Lower leg skin (tissue), 4 donors: ENCODE data around the gene GID4. TPM values are rescaled to one million over a fixed set of nuclear protein-coding genes. Genes with fewer than 3 reads are reported as not detected.

Experiments used
- DNase-seq, 2 donors: peaks; one replicate each; pipeline ENCODE4 v3.0.0-alpha.2; 2019; ENCODE audit warnings: low spot score in 2 of 2
- H3K4me3 ChIP-seq: fragments of 200-600 bp; sonication (generic); 2 replicates; pipeline ENCODE4 v1.5.1; 2017; ENCODE audit warnings: mild to moderate bottlenecking, low read depth; ENCODE audit not compliant: poor library complexity, severe bottlenecking
- POLR2A ChIP-seq, 2 donors: fragments of 450-650 bp; IDR thresholded peaks; one replicate each; pipeline ENCODE4 v1.6.1; 2016 to 2017; ENCODE audit warnings: antibody characterized with exemption in 2 of 2, mild to moderate bottlenecking in 1 of 2, moderate library complexity in 1 of 2
- WGBS, 2 donors: methylation state at CpG; one replicate each; pipeline ENCODE4 v1.1.5; 2018; 5-methylcytosine and 5-hydroxymethylcytosine counted together
- intact Hi-C: fragments of 100-400 bp; cut with DNase I; formaldehyde crosslinking; loops from one replicate; pipeline ENCODE4 v1.15.0; 2023; ENCODE audit warnings: low total_unique reads
- total RNA-seq, 4 donors: library from RNA; depleted of rRNA; stranded (reverse); fragments of >200 nt; gene quantifications; one replicate each; pipeline ENCODE4 v1.1.0, GENCODE V29; 2016
- TF ChIP-seq, protein P1 (sequence below), 3 donors: fragments of 450-650 bp; IDR thresholded peaks; one replicate each; pipeline ENCODE4 v1.5.1; 2016; ENCODE audit warnings: antibody characterized with exemption in 3 of 3, mild to moderate bottlenecking in 3 of 3, moderate library complexity in 2 of 3

GID4 gene
- total RNA-seq, 4 donors from 2014 or later: 23.0 to 30.1 (median 24.1) TPM

DNA sequence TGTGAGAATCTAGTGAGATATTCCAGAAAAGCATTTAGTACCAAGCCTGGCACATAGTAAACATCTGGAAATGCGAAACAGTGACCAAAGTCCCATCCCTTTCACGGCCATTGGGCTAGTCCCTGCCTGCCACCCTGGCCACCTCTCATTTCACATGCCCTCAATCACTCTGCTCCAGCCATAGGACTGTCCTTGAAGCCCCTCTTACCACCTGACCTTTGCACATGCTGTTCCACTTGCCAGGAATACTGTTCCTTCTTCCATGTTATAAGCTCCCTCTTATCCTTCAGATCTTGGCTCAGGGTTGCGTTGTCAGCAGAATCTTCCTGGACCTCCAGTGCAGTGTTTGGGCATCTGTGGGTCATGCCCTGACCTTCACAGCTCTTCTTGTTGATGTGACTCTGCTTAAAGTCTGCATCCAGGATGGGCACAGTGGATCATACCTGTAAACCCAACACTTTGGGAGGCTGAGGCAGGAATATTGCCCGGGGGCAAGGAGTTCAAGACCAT is 71.5 kb downstream of the GID4 start:
- no peak overlapping the region for H3K4me3 ChIP-seq
- TF ChIP-seq, protein P1, sequence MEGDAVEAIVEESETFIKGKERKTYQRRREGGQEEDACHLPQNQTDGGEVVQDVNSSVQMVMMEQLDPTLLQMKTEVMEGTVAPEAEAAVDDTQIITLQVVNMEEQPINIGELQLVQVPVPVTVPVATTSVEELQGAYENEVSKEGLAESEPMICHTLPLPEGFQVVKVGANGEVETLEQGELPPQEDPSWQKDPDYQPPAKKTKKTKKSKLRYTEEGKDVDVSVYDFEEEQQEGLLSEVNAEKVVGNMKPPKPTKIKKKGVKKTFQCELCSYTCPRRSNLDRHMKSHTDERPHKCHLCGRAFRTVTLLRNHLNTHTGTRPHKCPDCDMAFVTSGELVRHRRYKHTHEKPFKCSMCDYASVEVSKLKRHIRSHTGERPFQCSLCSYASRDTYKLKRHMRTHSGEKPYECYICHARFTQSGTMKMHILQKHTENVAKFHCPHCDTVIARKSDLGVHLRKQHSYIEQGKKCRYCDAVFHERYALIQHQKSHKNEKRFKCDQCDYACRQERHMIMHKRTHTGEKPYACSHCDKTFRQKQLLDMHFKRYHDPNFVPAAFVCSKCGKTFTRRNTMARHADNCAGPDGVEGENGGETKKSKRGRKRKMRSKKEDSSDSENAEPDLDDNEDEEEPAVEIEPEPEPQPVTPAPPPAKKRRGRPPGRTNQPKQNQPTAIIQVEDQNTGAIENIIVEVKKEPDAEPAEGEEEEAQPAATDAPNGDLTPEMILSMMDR (IDR thresholded peaks at IDR 0.05): no peak
- no peak for TF ChIP-seq POLR2A (IDR thresholded peaks at IDR 0.05)
- WGBS, 2 donors: 68 to 80% methylated on average over 4 of the region's 4 CpGs
- intact Hi-C loops: no loop called here
- no peak for DNase-seq

DNA sequence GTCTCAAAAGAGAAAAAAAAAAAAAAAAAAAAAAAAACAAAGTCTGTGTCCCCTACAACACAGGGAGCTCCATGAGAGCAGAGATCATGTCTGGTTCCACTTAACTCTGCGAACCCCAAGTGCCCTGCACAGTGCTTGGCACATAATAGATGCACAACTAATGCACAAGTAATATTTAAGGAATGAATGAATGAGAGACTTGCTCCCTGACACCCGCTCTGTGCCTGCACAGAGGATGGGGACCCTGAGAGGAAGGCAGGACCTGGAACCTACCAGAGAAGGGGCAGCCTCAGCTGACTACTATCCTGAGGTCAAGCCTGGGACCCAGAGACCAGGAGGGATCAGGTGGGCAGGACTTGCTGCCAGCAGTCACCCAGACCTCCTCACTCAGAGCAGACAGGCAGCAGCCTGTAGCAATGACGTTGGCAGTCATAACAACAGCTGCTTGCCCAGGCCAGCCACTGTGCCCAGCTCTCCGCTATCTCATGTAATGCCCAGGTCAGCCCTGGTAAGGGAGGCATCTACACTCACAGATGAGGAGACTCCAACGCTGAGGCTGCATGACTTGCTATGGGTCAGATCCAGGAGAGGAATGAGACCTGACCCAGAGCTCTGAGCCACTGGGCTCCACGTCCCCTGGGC is 72.2 kb downstream of the GID4 start:
- TF ChIP-seq POLR2A (IDR thresholded peaks at IDR 0.05): no peak
- TF ChIP-seq, protein P1 (IDR thresholded peaks at IDR 0.05): no peak
- WGBS, 2 donors: 65 to 72% methylated on average over 5 to 6 of the region's 6 CpGs
- intact Hi-C loops: no loop called here
- no peak for DNase-seq
- no peak overlapping the region for H3K4me3 ChIP-seq

DNA sequence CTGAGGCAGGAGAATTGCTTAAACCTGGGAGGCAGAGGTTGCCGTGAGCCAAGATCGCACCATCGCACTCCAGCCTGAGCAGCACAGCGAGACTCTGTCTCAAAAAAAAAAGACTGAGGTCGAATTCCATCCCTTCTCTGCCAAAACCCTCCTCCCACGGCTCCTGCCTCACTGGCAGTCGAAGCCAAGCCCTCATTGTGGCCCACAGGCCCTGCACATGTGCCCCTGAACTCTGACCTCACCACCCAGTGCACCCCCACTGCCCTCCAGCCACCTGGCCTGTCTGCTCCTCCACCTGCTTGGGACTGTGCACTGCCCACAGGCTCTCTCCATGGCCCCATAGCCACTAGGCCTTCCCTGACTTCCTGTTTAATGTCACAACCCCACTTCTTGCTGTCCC is 76.3 kb downstream of the GID4 start:
- intact Hi-C loops: no loop called here
- TF ChIP-seq, protein P1 (IDR thresholded peaks at IDR 0.05): no peak
- TF ChIP-seq POLR2A (IDR thresholded peaks at IDR 0.05): no peak
- no peak overlapping the region for H3K4me3 ChIP-seq
- 71 to 83% methylated on average over 7 of the region's 7 CpGs for WGBS, 2 donors
- DNase-seq: no peak

DNA sequence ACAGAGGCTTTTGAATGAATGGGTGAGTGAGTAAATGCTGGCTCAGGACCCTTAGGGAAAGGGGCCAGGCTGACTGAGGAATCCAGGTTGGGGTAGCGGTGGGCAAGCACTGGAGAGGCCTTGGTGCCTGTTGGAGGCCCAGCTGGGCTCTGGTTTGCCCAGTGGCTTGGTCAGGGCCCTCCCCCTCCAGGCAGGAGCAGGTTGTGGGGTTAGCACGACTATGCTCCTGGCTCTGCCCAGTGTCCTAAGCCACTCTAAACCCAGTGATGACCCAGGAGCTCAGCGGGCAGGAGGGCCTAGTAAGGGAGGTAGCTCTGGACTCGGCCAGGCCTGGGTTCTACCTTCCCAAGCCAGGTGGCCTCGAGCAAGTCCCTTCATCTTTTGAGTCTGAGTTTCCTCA is 76.9 kb downstream of the GID4 start:
- 86 to 100% methylated on average over 2 to 5 of the region's 5 CpGs for WGBS, 2 donors
- no peak overlapping the region for H3K4me3 ChIP-seq
- TF ChIP-seq, protein P1 (IDR thresholded peaks at IDR 0.05): no peak
- no peak for TF ChIP-seq POLR2A (IDR thresholded peaks at IDR 0.05)
- intact Hi-C loops: no loop called here
- DNase-seq: no peak

DNA sequence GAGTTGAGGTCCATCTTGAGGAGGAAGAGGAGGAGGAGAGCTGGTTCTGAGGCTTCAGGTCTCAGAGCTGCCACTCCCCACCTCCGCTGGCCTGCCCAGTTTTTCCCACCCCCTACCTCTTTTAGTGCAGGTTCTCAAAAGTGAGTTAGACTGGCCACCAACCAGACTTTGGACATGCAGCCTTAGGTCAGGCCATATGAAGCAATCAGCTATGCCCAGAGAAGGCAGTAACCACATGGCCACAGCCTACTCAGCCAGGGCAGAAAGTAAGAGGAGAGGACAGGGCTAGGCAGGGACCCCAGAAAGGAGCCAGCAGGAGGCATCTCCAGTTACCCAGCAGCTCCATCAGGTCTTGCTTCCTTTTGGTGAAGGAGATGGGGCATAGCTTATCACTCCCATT is 78.3 kb downstream of the GID4 start:
- DNase-seq: no peak
- TF ChIP-seq, protein P1 (IDR thresholded peaks at IDR 0.05): no peak
- no peak for TF ChIP-seq POLR2A (IDR thresholded peaks at IDR 0.05)
- no peak overlapping the region for H3K4me3 ChIP-seq
- intact Hi-C loops: no loop called here
- WGBS, 2 donors: 95 to 100% methylated on average over 1 of the region's 1 CpG

Other genes starting within 250 kb of the GID4 start
- gene SREBF1, start 202.4 kb upstream of the GID4 start, total RNA-seq: 100 to 1,000 TPM in 2 of 4 donors, 10 to 100 TPM in 2; 54.3 to 146 (median 102) TPM
- 100 to 1,000 TPM; 119 to 555 (median 155) TPM for gene TOM1L2, start 67.0 kb upstream of the GID4 start, total RNA-seq
- 1 to 10 TPM in 3 of 4 donors, under 1 TPM in 1; 0.93 to 6.4 (median 4.0) TPM for gene DRC3, start 66.5 kb upstream of the GID4 start, total RNA-seq
- gene ATPAF2, start 240 bp upstream of the GID4 start, total RNA-seq: 10 to 100 TPM; 17.4 to 32.1 (median 22.9) TPM
- gene DRG2, start 48.5 kb downstream of the GID4 start, total RNA-seq: 10 to 100 TPM; 33.5 to 44.5 (median 37.4) TPM
- under 1 TPM; 0.30 to 0.68 (median 0.50) TPM for gene MYO15A, start 69.3 kb downstream of the GID4 start, total RNA-seq
- 10 to 100 TPM; 56.0 to 87.2 (median 76.4) TPM for gene ALKBH5, start 144.4 kb downstream of the GID4 start, total RNA-seq
- 10 to 100 TPM; 24.5 to 32.7 (median 29.3) TPM for gene LLGL1, start 186.2 kb downstream of the GID4 start, total RNA-seq
- 100 to 1,000 TPM; 202 to 292 (median 238) TPM for gene FLII, start 219.3 kb downstream of the GID4 start, total RNA-seq
- gene MIEF2, start 221.3 kb downstream of the GID4 start, total RNA-seq: 10 to 100 TPM; 24.3 to 57.7 (median 34.2) TPM